ENCODE measurements around the gene GRIK1.

- TF ChIP-seq CTCF (optimal IDR thresholded peaks at IDR 0.05 in 1 of 3, IDR thresholded peaks at IDR 0.05 in 1 of 3, conservative IDR thresholded peaks at IDR 0.05 in 1 of 3; ENCODE audit: extremely low read depth in 1 of 3, insufficient read depth in 2 of 3, low read length in 3 of 3): no peak
- no peak for TF ChIP-seq EZH2 (IDR thresholded peaks at IDR 0.05; ENCODE audit: low read length)
These were observed 202.6 kb downstream of the GRIK1 start for GRCh38 chr21:29737186-29737585.

Data from keratinocyte (primary cell).